GM21526 (cell line): ENCODE measurements around the gene MXD3.
A peak's percentile ranks its signal among the peaks of the same experiment; 100 is the strongest.
"Not testable (repeated sequence)": the region's sequence is repeated elsewhere in the genome, so short reads cannot be mapped to it uniquely, and the experiment has no call there.

Experiments
- ATAC-seq: cut with Tn5 transposase; IDR thresholded peaks from one replicate; pipeline ENCODE4 v1.9.1; 2021; ENCODE audit warnings: moderate library complexity; ENCODE audit not compliant: unreplicated experiment, low FRiP score

Gene MXD3

DNA sequence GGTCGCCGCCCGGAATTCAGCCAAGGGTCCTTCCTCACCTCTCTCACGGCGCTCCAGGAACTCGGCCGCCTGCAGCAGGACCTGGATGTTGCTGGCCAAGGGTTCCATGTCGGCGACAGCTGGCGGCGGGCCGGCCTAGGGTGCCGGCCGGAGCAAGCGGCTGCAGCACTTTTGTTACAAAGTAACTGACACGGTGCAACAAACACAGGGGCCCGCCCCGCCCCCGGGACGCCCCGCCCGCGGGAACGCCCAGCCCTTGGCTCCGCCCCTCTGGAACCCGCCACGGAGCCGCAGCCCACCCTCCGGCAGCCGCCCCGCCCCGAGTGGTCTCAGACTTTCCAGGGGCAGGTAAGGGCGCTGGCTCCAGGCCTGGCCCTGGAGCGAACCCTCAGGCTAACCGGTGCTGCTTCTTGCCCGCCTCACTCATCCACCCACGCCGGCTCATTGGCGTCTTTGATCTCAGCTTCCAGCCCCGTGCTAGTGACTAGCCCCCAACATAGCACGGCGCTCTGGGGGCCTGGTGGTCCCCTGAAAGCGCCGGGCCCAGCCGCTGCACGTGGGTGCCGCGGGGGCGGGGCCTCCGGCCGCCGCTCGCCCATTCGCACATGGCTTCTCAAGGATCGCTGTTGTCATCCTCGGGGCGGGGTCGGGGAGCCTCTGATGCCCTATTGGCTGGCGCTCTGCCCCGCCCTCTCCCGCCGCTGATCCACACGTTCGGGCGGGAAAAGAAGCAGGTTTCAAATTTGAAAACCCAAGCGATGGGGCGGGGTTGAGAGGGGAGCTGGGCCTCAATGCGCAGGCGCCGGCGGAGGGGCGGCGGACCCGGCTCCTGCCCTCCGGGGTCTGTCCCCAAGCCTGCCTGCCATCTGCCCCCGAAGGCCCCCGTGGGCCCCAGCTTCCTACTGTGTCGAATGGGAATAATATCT is at the start of gene MXD3:
Gene MXD3 (minus strand): TSS at position 176 of the 926 bp plus-strand sequence. CDS start 68 bp downstream, at position 108.
- peak; percentile 62 for ATAC-seq

GRCh38 chr5:177360740-177361139 is 49.0 kb upstream of the MXD3 start:
- ATAC-seq = not testable (repeated sequence)

- no peak for ATAC-seq
Measured at GRCh38 chr5:177359860-177360259, 48.2 kb upstream of the MXD3 start.

GRCh38 chr5:177359451-177359851 is 47.8 kb upstream of the MXD3 start:
- no peak for ATAC-seq

- no peak for ATAC-seq
Measured at GRCh38 chr5:177358370-177358819, 46.7 kb upstream of the MXD3 start.

DNA sequence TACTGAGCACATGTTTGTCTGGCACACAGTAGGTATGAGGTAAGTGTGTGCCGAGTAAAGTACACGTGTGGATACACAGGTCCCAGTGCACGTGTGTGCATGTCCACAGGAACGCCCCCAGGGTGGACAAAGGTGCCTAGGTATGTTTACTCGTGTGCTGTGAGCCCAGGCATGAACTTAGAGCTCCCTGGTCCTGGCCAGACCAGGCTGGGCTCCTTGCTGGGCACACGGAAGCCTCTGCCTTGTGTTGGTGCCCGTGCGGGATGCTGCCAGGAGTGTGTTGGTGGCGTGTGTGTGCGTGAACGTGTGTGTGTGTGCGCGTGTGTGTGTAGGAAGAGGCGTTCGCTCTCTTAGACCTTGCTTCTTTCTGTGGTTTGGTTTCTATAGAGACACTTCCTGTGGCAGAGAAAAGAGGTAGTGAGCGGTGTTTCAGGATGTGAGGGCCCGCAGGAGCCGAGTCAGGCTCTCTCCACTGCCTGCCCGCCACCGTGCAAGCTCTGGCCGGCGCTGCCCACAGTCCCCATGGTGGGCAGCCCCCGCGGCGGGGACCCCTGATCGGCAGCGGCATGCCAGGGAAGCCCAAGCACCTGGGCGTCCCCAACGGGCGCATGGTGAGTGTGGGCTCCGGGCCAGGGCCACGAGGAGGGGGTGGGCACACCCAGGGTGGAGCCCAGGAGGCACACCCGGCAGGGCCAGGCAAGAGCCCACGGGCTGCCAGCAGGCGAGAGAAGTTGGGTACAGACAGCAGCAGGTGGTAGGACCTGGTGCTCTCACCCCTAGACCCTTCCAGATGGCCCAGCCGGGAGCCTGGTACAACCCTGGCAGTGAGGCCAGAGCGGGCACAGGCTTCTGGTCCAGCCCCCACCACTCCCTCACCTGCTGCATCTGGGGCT is 46.0 kb upstream of the MXD3 start, which contains the start of gene RGS14:
Gene RGS14 (plus strand): TSS at position 466 of the 893 bp plus-strand sequence. CDS start 101 bp downstream, at position 567.
- peak; percentile 82 for ATAC-seq

DNA sequence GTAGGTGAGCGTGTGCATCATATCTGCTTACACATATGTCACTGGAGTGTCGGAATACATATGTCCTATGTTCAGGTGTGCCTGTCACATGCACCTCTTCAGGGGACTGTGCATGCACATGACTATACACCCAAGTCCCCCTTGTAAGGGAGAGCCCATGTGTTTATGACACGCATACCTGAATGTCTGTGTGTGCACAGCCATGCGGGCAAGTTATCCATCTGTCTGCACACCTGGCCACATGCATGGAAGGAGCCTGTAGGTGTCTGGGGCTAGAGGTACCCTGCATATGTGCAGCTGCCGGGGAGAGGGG is 45.4 kb upstream of the MXD3 start:
- peak; percentile 4 for ATAC-seq

DNA sequence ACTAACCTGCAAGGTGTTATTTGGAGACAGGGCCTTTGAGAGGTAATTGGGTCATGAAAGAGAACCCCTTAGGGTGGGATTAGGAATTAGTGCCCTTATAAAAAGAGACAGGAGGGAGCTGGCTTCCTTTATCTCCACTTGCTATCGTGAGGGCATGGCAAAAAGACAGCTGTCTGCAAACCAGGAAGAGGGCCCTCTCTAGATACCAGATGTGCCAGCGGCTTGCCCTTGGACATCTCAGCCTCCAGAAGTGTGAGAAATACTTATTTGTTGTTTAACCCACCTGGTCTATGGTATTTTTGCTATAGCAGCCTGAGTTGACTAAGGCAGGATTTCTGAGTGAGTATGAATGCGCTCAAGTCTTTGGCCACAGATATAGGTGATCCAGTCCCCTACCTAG is 45.0 kb upstream of the MXD3 start:
- no peak for ATAC-seq

GRCh38 chr5:177355868-177356168 is 44.1 kb upstream of the MXD3 start:
- no peak for ATAC-seq

- no peak for ATAC-seq
Measured at GRCh38 chr5:177355162-177355867, 43.6 kb upstream of the MXD3 start.

- no peak for ATAC-seq
Measured at GRCh38 chr5:177354711-177355110, 43.0 kb upstream of the MXD3 start.

- no peak for ATAC-seq
Measured at GRCh38 chr5:177354256-177354655, 42.6 kb upstream of the MXD3 start.

DNA sequence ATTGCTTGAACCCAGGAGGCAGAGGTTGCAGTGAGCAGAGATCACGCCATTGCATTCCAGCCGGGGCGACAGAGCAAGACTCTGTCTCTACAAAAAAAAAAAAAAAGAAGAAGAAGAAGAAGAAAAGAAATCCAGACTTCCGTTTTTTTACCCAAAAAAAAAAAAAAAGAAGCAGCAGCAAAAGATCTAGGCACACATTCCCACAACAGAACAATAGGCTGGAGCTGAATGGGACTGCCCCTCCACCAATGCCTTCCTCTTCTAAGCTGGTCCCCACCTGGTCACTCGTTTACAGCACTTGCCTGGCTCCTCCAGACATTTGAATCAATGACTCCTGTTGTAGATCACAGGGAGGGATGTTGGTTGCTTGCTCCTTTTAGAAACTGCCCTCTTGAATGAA is 41.4 kb upstream of the MXD3 start:
- ATAC-seq = no peak

DNA sequence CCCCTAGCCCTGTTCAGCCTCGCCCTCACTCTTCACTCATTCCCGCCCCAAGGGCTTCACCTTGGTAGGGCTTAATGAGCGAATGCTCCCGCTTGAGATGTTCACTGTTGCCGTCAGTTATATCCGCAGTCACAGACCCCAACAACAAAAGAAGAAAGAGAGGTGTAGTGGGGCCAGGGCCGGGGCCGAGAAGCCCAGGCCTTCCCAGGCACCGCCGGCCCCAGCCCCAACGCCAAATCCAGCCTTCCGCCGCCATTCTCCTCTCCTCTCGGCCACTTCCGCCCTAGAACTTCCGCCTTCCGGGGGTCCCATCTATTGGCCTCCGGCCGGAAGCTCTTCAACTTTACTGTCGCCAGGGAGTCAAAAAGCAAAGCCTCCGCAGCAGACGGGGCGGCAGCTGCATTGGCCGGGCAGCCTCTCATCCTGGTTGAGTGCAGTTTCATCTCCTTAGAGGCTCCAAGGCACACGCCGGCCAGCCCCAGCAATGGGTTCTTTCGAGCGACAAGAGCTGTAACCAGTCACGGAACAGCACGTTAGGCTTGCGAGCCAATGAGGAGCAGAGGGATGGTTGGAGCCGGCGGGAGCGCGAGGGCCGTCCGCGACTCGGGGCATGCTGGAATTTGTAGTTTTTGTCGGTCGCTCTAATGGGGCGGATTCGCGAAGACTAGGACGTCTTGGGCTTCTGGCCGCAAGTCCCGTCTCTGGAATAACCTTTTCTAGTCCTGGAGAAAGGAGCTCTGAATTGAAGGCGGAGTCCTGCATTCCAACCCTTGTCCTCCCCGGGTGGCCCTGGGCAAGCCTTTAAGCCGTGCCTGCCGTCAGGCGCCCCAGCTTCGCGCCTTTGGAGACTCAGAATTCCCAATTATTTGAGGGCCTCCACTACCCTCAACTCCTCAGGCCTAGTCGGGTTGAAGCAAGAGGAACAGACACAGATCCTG is 40.0 kb upstream of the MXD3 start, which contains the start of gene LMAN2:
Gene LMAN2 (minus strand): TSS at position 277 of the 938 bp plus-strand sequence. CDS start 21 bp downstream, at position 256.
- ATAC-seq = peak; percentile 90

DNA sequence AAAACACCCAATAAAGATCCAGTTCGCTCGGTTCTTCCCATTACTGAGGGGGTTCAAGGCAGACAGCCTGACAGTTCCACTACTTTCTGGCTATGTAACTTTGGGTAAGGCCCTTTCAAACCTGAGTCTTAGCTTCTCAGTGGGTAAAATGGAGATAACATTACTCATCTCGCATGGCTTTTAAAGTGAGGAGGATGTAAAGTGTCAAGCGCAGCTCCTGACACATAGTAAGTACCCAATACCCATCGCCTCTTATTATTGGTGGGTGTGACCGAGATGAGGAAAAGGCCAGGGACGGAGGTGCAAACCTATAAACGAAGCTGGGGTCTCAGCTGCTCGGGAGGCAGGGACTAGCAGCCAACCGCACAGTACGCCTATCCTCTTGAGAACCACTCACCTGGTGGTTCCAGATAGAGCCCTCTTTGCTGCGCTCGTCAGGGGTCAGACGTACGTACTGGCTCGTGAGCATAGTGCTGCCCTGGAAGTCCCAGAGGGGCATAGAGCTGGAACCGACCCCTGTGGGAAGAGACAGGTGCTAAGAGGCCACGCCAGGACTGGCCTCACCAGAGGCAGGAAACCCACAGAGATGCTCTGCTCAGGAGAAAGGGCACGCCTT is 39.2 kb upstream of the MXD3 start:
- ATAC-seq = no peak

DNA sequence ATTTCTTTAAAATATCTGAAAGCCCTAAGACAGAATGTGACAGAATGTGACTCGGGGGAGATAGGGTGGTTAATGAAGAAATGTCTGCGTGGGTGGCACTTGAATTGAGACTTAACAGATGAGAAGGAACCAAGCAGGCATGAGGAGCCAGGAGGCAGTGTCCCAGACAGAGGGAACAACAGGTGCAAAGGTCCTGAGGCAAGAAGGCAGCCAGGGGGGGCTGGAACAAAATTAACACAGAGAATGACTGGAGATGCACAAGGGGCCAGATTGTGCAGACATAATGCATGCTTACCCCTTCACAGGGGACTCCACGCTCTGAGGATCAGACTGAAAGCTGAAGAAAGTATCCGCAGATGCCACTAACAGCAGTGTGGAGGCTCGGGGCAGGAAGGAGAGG is 38.1 kb upstream of the MXD3 start:
- no peak for ATAC-seq

- ATAC-seq = no peak
Measured at GRCh38 chr5:177349362-177349647, 37.6 kb upstream of the MXD3 start.

- no peak for ATAC-seq
Measured at GRCh38 chr5:177347699-177348098, 36.0 kb upstream of the MXD3 start.

- ATAC-seq = no peak
Measured at GRCh38 chr5:177346820-177347219, 35.1 kb upstream of the MXD3 start.
